Embryonic facial prominence (tissue), 1 donor: ENCODE data around the gene SCYGR2.
"Not testable (repeated sequence)": the region's sequence is repeated elsewhere in the genome, so short reads cannot be mapped to it uniquely, and the experiment has no call there.

Source experiments
- DNase-seq: peaks from one replicate; pipeline ENCODE4 v3.0.0-alpha.2; 2016; ENCODE audit errors: extremely low spot score

SCYGR2 gene

GRCh38 chr2:227598835-227599503 is at the start of gene SCYGR2:
Gene SCYGR2 (plus strand): TSS chr2:227598893. CDS start chr2:227598893, 0 bp downstream.
- DNase-seq = not testable (repeated sequence)

- DNase-seq = no peak
These were observed 46.9 kb upstream of the SCYGR2 start for GRCh38 chr2:227551836-227552235.

- no peak for DNase-seq
These were observed 36.1 kb upstream of the SCYGR2 start for GRCh38 chr2:227562581-227562980.

- DNase-seq = no peak
These were observed 33.6 kb upstream of the SCYGR2 start for GRCh38 chr2:227565080-227565479.

GRCh38 chr2:227566012-227566411 is 32.7 kb upstream of the SCYGR2 start:
- DNase-seq = no peak

GRCh38 chr2:227568852-227569169 is 29.9 kb upstream of the SCYGR2 start:
- DNase-seq = no peak

GRCh38 chr2:227570615-227571014 is 28.1 kb upstream of the SCYGR2 start:
- no peak for DNase-seq

GRCh38 chr2:227576110-227576509 is 22.6 kb upstream of the SCYGR2 start:
- no peak for DNase-seq

- no peak for DNase-seq
These were observed 21.9 kb upstream of the SCYGR2 start for GRCh38 chr2:227576812-227577211.

GRCh38 chr2:227577555-227577954 is 21.1 kb upstream of the SCYGR2 start:
- DNase-seq = no peak

GRCh38 chr2:227578642-227579041 is 20.1 kb upstream of the SCYGR2 start:
- DNase-seq = no peak

GRCh38 chr2:227579791-227580190 is 18.9 kb upstream of the SCYGR2 start:
- DNase-seq = no peak

- DNase-seq = no peak
These were observed 16.3 kb upstream of the SCYGR2 start for GRCh38 chr2:227582369-227582768.

- no peak for DNase-seq
These were observed 5.9 kb upstream of the SCYGR2 start for GRCh38 chr2:227592694-227593387.

- DNase-seq = no peak
These were observed 2.9 kb upstream of the SCYGR2 start for GRCh38 chr2:227595797-227596196.

- DNase-seq = no peak
These were observed 1.7 kb upstream of the SCYGR2 start for GRCh38 chr2:227597036-227597435.

- DNase-seq = no peak
These were observed 695 bp upstream of the SCYGR2 start for GRCh38 chr2:227597998-227598397.

- DNase-seq = no peak
These were observed 3.7 kb downstream of the SCYGR2 start for GRCh38 chr2:227602358-227602757.

- DNase-seq = no peak
These were observed 7.8 kb downstream of the SCYGR2 start for GRCh38 chr2:227606476-227606875.

- no peak for DNase-seq
These were observed 9.2 kb downstream of the SCYGR2 start for GRCh38 chr2:227607941-227608340.

- DNase-seq = no peak
These were observed 10.1 kb downstream of the SCYGR2 start for GRCh38 chr2:227608561-227609338.

- no peak for DNase-seq
These were observed 11.4 kb downstream of the SCYGR2 start for GRCh38 chr2:227610123-227610522.
